GM19328 (cell line): Measurements from ENCODE around the gene FIGNL2.
"Not testable (repeated sequence)": the region's sequence is repeated elsewhere in the genome, so short reads cannot be mapped to it uniquely, and the experiment has no call there.

Experiments
- ATAC-seq: cut with Tn5 transposase; IDR thresholded peaks from one replicate; pipeline ENCODE4 v1.9.1; 2021; ENCODE audit warnings: mild to moderate bottlenecking, moderate library complexity; ENCODE audit not compliant: unreplicated experiment

Gene FIGNL2

DNA sequence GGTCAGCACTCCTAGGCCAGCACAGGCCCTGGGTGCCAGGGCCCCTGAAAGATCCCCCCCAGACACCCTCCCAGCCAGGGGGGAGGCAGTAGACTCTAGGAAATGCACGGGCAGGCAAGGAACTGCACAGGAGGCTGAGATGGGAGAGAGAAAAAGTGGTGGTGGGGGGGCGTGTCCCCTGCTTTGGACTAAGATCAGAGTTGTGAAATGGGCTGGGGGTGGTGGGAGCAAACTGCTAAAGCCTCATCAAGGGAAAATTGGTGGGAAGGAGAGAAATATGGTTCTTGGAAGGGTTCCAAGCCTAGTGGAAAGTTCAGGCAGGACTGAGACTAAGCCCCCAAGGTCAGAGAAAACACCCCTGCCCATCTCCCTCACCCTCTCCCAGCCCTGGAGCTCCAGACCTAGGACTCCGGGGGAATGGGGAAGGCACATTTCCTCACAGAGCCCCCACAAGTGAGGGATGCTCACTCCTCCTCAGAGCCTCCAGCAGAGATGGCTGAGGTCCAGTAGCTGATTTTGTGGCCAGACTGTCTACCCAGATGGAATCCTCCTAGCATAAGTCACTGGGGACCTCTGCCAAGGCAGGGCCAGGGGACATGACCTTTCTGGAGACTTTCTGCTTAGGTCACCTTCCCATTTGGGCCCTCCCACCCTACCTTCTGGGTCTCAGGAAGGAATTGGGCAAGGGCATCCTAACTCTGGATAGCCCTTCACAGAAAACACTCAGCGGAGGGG lies 29.8 kb downstream of the FIGNL2 start:
- no peak for ATAC-seq

DNA sequence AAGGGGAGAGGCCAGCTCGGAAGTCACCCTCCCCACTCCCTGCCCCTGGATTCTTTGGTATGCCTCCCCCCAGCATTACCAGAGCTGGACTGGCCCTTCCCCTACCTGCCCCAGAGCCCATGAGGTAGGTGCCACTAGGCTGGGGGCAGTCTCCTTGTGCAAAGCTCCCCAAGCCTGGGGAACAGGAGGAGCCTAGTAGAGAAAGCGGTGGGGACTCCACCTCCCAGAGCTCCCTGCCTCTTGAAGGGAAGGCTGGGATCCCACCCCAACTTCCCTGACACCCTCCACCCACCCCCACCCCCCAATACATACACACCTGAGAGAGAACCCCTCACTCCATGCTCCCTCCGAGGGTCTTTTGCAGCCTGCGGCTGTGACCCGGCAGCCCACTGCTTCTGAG lies 30.4 kb downstream of the FIGNL2 start:
- ATAC-seq: no peak

DNA sequence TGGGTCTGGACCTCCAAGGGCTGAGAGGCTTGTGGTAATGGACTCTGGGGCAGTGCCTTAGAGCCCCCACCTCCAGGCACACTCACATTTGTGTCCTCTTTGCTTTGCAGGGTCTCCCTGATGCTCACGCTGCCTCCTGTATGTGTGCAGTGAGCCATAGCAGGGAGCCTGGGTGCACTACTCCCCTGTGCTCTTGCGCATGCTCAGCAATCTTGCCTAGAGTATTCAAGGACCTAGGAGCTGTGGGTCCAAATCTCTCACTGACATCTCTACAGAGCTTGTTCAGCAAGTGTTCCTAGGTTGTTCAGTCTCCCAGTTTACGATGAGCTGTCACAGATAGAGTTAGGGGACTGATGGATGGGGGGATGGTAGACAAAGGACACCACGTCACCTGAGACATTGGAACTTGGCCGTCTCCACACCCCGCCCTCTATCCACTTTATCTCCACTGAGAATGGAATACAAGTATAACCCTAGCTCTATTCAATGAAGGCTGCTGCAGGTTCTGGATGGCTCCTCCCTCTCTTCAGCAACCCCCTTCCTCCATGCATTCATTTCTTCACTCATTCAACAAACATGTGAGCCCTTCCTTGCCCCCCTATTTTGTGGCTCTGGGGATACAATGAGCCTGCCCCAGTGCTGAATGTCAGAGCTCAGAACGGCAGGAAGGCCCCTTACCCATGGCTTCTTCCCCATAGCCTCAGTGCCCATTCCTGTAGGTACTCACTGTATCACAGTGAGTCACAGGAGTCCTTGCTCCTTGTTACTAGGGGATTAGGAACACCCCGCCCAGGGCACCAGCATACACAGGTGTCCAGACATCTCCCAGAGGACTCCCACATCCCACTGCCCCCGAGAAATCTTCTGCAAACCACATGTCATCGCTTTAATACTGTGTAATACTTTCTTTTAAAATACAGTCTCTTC lies 31.2 kb downstream of the FIGNL2 start:
- ATAC-seq: no peak

DNA sequence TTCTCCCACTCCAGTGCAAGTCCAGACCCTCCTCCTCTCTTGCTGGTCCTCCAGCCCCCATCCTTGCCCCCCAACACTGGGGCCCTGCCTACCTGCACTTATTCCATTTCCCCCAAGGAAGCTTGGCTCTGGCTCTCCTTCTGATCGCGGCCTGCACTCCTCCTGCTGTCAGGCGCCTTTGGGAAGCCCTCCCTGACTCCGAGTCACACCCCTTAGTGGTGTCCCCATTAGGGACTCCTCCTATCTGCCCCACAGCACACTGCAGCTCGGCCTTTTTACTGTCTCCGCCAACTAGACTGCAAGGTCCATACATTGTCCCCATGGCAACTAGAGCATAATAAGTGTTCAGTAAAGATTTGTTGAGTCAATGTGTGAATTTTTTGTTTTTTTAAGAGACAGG lies 32.9 kb downstream of the FIGNL2 start:
- no peak for ATAC-seq

DNA sequence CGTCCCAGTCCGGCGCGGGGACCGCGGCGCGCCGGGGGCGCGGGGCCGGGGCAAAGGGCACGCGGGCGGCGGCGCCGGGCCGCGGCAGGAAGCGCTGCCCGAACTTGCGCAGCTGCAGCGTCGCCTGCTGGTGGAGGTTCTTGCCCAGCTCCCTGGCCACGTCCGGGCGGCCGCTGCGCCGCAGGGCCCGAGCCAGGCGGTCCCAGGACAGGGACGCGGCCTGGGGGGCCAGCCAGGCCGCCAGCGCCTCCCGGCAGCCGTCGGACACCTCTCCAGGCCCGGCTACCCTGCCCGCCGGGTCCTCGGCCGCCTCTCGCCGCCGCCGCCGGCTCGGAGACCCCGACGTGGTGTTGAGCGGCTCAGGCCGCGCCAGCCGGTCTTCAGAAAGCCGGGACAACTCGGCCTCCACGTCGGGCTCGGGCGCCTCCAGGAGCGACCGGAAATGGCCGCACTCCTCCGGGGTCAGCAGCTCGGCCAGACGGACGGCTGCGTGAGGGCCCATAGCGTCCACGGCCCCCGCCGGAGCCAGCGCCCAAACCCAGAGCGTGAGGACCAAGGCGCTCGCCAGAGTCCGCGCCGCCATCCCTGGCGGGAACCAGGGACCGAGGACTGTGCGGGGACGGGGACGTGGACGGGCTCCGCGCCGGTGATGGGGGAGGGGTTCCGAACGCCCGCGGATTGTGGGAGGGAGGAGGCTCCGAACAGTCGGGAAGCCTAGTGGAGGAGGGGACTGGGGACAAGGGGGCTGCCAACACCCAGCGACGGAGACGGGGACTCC lies 34.0 kb downstream of the FIGNL2 start:
- ATAC-seq: no peak

DNA sequence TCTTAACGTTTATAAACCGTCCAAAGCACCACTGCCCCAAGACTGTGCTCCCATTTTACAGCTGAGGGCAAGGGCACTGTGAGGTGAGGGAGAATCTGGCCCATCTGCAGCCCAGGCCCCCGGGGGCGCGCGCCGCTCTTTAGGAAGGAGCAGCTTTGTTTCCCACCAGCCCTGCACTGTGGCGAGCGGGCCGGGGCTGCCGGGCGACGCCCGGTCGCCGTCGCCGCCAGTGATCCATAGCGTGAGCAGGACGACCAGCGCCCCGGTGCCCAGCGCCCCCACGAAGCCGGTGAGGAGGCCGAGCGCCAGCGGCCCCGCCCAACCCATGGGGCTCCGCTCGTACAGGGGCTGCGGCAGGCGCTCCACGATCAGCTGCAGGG lies 34.6 kb downstream of the FIGNL2 start:
- no peak for ATAC-seq

DNA sequence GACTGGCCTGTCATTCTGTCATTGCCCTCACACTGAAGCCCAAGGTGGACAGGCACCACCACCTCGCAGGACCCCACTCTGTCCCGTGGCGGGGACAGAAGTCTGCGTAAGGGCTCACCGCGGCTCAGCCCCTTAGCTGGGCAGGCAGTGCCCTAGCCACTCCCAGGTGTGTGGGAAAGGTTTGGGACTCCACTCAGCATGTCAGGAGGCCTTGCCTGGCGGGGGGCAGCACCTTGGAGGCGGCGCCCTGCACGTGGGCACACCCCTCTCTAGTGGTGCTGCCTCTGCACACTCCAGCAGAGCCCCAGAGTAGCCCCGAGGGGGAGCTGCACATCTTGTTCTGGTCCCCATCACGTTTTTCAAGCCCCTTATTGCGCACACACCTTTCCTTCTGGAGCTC lies 35.6 kb downstream of the FIGNL2 start:
- no peak for ATAC-seq

DNA sequence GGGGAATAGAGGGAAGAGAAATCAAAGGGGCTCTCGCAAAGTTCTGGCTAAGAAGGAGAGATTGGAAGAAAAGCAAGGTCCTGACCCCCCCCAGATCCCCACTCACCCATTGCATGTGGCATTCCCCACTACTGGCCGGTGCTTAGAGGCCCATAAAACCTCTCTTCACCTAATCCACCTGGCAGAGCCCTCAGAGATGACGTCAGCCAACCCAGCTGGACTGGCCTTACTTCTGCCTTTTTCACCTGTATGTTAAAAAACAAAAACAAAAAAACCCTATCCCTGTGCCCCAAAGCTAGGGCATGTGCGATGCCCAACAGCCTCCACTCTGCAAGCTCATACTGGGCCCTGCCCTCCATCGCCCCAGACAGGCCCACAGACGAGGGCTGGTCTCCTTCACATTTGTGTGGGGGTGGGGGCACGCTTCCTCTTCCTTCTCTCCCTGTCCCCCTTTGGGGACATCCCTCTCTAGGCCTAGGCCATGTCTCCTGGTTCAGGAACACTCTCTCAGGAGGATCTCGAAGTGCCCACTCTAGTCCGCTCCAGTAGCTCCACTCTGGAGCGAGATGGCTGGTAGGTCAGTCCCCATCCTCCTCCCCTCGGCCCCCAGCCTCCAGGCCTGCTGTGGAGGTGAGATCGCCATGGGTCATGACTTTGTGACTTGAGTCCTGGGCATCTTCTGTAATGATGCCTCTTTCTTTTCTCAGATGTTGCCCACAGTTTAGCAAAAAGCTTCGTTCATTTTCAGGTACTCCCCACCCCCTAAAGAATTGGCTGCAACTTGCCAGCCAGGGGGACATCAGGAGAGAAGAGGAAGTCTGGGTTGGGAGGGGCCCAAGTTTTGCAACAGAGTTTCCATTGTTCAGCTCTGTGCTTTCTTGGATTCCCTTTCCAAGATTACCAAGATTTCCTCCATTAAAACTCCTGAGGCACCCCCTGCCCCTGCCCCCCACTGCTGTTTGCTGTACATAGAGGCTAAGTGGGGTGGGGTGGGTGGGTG lies 37.0 kb downstream of the FIGNL2 start:
- no peak for ATAC-seq

DNA sequence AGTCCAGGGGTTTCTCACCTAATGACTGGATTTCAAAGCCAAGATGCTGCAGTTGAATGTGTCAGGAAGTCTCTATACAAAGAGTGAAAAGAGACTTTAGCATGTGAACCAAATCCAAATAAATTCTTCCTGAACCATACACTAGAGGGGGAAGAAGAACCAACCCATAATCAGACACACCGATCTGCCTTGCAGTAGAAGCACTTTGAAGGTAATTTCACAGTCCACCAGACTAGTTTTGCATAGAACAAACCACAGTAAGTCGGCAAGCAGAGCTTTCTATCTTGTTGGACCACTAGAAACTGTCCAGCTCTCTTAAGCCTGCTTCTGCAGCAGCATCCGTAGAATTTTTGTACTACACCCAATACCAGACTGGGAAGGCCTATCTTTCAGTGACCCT lies 39.3 kb downstream of the FIGNL2 start:
- ATAC-seq: no peak

DNA sequence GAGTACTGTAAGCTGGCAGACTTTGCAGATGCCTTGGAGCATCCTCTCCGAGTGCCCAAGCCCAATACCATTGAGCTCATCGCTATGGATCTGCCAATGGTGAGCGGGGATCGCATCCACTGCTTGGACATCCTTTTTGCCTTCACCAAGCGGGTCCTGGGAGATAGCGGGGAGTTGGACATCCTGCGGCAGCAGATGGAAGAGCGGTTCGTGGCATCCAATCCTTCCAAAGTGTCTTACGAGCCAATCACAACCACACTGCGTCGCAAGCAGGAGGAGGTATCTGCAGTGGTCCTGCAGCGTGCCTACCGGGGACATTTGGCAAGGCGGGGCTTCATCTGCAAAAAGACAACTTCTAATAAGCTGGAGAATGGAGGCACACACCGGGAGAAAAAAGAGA lies 41.6 kb downstream of the FIGNL2 start:
- ATAC-seq: no peak

DNA sequence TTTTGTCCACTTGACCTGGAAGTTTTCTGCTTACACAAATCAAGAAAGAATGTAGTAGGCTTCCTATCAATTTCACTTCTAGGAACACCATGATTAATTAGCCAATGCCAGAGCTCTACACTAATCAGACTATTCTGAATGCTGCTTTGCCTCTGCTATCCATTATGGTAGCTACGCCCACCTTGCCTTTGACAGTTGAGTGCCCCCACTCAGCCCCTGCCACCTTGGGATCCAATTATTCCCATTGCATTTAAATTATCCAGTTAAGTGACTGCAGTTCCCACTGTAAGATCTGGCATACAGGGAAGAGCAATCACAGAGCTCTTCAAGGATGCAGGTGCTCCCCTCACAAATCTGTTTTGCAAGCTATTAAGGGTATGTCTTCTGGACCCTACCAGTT lies 47.5 kb downstream of the FIGNL2 start:
- no peak for ATAC-seq

DNA sequence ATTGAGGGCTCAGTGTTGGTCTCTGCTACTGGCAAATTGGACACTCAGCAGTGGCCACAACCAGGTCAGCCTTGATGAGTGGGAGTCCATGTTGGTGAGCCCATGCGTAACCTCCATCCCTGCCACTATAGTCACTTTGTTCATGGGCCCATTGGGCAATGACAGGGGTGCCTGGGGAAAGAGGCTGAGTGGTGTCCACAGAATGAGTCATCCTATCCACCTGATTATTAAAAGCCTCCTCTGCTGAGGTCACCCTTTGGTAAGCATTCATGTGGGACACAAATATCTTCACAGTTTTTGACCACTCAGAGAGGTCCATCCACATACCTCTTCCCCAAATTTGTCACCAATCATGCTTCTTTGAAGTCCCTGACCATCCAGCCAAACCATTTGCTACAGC lies 50.0 kb downstream of the FIGNL2 start:
- ATAC-seq: no peak

DNA sequence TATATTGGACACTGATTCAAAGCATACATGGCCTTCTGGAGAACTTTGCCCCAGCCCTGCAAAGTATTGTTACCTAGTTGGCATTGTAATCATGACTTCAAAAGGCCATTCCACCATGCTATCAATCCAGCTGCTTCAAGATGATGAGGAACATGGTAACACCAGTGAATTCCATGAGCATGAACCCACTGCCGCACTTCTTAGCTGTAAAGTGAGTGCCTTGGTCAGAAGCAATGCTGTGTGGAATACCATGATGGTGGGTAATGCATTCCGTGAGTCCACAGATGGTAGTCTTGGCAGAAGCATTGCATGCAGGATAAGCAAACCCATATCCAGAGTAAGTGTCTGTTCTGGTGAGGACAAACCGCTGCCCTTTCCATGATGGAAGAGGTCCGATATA lies 50.5 kb downstream of the FIGNL2 start:
- not testable (repeated sequence) for ATAC-seq

DNA sequence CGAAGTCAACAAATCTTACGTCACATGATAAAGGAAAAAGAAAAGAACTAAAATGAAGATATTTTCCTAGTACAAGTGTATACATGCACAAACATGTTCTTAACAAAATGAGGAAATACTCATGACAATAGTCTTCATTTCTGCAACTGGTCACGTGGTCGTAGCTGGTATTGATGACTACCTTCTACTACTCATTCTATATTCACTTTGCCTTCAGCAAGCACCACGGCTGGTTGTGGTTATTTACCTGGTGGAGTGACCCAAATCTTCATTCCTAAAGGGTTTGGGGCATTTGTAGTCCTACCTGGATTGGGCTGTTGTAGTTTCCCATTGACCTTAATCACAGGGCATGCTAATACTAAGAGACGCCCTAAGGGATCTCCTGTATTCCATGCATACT lies 51.2 kb downstream of the FIGNL2 start:
- ATAC-seq: no peak

DNA sequence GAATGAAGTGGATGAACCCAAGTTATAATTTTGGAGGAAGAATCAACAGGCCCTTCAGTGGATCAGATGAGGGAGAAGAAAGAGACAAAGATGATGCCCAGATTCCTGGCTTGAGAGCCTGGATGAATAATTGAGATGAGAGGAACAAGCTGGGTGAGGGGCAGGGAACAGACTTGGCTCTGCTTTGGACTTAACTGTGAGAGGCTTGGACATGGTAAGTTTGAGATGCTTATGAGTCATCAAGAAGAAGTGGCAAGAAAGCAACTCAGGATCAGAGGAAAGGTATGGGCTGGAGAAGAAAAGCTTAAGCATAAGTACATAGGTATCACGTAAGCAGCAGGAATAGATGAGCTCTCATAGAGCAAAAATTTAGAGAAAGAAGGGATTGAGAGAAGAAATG lies 55.3 kb downstream of the FIGNL2 start:
- ATAC-seq: no peak

DNA sequence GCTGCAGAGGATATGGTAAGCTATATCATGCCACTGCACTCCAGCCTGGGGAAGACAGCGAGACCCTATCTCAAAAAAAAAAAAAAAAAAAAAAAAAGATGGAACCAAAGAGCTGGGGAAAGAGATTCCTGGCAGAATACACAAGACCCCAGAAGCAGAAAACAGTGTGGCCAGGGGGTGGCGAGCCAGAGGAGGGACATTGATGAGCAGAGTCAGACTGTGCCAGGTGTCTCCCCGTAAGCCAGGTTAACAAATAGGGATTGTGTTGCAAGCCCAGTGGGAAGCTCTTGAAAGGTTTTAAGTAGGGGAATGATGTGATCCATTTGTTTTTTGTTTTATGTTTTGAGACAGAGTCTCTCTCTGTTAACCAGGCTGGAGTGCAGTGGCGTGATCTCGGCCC lies 56.1 kb downstream of the FIGNL2 start:
- ATAC-seq: no peak

DNA sequence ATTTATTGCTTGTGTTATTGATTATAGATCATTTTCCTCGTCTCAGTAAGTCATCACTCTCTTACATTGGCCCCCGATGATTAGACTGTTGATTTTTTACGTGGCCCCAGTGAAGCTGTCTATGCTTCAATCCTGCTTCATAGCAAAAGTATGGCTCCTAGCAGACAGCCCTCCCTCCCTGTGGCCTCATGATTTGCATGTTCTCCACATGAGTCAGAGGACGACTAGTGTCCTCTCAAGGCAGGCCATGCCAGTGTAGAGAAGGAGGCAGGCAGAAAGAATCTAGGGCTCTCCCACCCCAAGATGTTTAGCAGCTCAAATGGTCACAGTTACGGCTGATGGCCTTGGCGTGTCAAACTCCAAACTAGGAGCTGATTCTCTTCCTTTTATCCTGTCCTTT lies 59.6 kb downstream of the FIGNL2 start:
- ATAC-seq: no peak

DNA sequence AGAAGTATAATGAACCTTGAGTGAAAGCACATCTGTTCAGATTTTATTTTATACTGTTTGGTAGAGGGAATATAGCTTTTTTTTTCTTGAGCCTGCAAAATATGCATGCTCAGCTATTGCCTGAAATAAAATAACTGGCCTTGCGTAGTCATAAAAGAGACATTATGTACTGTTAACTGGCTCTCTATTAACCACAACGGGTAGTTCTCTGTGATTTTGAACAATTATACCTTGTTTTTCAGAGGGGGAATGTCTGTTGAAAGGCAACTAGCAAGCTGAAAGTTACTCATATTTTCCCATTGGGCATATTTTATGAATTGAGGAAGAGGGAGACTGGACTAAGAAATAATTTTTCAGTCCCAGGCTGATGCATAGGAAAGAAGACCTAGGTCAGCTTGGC lies 62.6 kb downstream of the FIGNL2 start:
- ATAC-seq: no peak

DNA sequence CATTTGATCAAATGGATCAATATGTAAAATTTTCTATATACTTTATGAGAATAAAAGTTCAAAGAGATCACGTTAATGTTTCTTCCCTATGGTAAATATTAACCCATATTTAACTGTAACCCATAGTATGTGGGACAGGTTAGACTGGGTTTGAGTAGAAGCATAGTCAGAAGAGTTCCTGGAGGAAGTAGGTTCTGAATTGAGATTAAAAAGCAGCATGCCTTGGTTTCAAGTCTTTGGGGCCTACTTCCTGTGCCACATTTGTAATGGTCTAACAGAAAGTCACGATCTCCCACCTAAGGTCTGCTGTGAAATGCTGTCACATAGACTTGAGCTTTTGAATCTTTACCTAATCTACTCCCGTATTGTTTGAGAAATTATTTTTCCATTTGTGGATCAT lies 63.8 kb downstream of the FIGNL2 start:
- no peak for ATAC-seq

DNA sequence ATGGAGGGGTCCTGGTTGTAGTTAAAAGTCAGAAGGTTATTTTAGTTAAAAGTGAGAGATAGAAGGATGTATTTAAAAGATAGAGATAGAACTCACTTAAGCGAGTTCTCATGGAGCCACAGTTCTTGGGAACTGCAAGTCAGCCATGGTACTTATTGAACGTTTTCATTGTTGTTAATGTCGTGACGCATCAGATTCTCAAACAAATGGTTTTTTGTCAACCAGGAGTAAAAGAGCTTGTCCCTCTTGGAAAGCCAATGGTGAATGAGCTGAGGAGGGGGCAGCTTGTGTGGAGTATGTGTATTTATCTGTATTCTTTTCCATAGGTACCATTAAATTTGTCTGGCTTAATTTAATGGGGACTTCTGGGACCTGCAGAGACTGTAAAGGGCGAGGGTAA lies 68.6 kb downstream of the FIGNL2 start:
- no peak for ATAC-seq
